Stomach (tissue), 4 donors: Measurements from ENCODE around the gene ZCCHC7.

Source experiments
- CTCF ChIP-seq, 7 experiments: fragments of 450-650 bp in 4 of 7; fragments of 200-600 bp in 3 of 7; sonication (generic) in 3 of 7; IDR thresholded peaks; one replicate each; pipeline ENCODE4 v1.5.1; 2016 to 2019; ENCODE audit warnings: antibody characterized with exemption in 7 of 7, control low read depth in 2 of 7, mild to moderate bottlenecking in 1 of 7
- EP300 ChIP-seq: sonication (generic); formaldehyde crosslinking; IDR thresholded peaks from one replicate; pipeline ENCODE4 v1.6.1; 2017; ENCODE audit warnings: antibody characterized with exemption
- POLR2A ChIP-seq, 4 donors: fragments of 450-650 bp; IDR thresholded peaks; one replicate each; pipeline ENCODE4 v1.6.1; 2016; ENCODE audit warnings: antibody characterized with exemption in 4 of 4, control low read depth in 2 of 4, mild to moderate bottlenecking in 1 of 4, moderate library complexity in 1 of 4
- POLR2AphosphoS5 ChIP-seq, 3 donors: sonication (generic); formaldehyde crosslinking; IDR thresholded peaks; one replicate each; pipeline ENCODE4 v1.6.1; 2016; ENCODE audit warnings: antibody characterized with exemption in 3 of 3

DNA sequence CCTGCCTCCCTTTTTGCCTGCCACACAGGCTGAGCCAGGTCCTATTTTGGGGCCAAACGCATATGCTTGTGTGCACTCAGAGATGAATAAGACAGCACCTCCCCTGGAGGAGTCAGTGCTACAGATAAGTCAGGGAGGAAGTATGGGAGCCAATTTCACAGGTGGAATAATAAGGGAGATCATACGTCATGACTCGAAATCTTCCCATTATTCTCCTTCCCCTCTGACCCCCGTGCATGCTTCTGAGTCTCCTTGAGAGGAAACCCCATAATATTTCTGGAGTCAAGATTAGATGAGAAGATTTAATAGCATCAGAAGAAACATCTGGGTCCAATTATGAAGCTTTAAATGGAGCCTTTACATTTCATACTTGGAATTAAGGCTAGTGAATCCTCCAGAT lies 15.1 kb upstream of the ZCCHC7 start:
- TF ChIP-seq POLR2AphosphoS5 (IDR thresholded peaks at IDR 0.05) (no peak), EP300 (no peak), CTCF (IDR thresholded peaks at IDR 0.05) (no peak), POLR2A (IDR thresholded peaks at IDR 0.05) (no peak)
